RKO (cell line): Measurements from ENCODE around the gene PATE1.
"Not testable (repeated sequence)": the region's sequence is repeated elsewhere in the genome, so short reads cannot be mapped to it uniquely, and the experiment has no call there.

Experiments used
- DNase-seq: peaks from one replicate; pipeline ENCODE4 v3.0.0-alpha.2; 2016; ENCODE audit warnings: low spot score

Gene PATE1

DNA sequence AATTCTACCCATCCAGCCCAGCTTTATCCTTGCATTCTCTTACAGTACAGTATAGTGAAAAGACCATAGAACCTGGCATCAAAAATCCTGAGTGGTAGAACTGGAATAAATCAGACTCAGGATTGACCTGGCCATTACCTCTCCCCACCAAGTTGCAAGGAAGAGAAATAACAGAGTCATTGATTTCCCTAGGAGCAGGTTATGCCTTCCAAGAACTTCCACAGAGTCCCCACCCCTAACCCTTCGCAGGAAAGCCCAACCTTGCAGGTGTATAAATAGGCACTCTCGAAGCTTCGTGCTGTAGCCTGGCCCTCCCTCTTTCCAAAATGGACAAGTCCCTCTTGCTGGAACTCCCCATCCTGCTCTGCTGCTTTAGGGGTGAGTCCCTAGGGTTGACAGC is at the start of gene PATE1:
TSS of gene PATE1 (plus strand) at position 301 of the 400 bp plus-strand sequence. CDS start at position 327, 26 bp downstream.
- no peak for DNase-seq

DNA sequence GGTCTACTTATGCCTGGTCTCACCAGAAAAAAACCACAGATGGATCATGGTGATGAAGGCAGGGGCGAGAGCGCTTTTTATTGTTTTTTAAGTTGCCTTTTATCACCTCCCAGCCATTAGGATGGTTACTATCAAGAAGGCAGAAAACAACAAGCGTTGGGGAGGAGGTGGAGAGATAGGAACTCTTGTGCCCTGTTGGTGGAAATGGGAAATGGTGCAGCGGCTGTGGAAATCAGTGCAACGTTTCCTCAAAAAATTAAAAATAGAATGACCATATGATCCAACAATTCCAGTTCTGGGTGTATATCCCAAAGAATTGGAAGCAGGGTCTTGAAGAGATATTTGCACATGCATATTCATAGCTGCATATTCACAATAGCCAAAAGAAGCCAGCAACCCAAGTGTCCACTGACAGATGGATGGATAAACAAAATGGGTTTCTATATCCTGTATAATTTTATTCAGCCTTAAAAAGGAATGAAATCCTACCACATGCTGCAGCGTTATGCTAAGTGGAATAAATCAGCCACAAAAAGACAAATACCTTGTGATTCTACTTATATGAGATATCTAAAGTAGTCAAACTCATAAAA is 45.0 kb upstream of the PATE1 start:
- DNase-seq, result no peak

GRCh38 chr11:125701858-125702621 is 44.0 kb upstream of the PATE1 start:
- no peak for DNase-seq

DNA sequence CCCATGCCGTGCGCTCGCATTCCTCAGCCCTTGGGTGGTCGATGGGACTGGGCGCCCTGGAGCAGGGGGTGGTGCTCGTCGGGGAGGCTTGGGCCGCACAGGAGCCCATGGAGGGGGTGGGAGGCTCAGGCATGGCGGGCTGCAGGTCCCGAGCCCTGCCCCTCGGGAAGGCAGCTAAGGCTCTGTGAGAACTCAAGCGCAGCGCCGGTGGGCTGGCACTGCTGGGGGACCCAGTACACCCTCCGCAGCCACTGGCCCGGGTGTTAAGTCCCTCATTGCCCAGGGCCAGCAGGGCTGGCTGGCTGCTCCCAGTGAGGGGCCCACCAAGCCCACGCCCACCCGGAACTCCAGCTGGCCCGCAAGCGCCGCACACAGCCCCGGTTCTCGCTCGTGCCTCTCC is 41.4 kb upstream of the PATE1 start:
- not testable (repeated sequence) for DNase-seq

DNA sequence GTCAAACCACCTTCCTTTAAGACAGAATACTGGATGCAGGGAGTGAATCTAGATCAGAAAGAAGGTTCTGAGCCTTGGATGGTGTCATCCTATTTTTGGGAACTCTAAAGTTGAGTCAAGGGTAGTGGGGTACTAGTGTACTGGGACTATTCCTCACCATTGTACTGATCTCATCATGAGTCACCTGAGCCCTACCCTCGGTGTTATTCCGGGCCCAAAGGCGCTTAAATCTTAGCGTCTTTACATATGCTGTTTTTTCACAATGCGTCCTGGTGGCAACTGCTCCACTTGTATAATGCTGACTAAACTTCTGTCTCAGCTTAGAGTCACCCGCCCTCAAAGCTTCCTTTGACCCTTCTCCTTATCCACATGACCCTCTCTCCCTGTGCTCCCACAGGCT is 25.3 kb upstream of the PATE1 start:
- DNase-seq, result peak; percentile 83

- DNase-seq, result peak; percentile 49
Observed at GRCh38 chr11:125724125-125724524, 22.0 kb upstream of the PATE1 start.

- no peak for DNase-seq
Observed at GRCh38 chr11:125728969-125729368, 17.1 kb upstream of the PATE1 start.

- no peak for DNase-seq
Observed at GRCh38 chr11:125740617-125741016, 5.5 kb upstream of the PATE1 start.

DNA sequence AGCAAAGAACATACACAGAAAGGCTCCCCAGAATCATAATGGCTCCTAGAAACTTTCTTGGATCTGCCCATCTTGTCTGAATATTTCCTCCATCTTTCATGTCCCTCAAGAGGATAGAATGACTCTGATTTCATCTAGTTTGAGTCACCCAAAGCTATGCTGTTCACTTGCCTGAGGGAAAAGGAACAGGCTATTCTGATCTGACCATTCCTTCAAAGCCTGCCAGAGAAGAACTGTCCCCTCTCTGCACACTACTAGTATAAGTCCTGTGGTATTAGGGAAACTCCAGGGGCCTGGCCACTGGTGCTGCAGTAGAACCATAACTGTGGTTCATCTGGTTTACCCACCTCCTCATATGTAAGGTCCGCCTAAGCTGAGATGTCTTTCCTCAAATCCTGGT is 2.4 kb upstream of the PATE1 start:
- no peak for DNase-seq

GRCh38 chr11:125750629-125751028 is 4.5 kb downstream of the PATE1 start:
- DNase-seq, result no peak

DNA sequence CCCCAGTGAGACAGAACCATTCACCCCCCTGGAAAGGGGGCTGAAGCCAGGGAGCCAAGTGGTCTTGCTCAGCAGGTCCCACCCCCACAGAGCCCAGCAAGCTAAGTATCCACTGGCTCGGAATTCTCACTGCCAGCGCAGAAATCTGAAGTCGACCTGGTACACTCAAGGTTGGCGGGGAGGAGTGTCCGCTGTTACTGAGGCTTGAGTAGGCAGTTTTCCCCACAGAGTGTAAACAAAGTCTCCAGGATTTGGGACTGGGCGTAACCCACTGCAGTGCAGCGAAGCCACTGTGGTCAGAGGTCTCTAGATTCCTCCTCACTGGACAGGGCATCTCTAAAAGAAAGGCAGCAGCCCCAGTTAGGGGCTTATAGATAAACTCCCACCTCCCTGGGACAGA is 10.0 kb downstream of the PATE1 start:
- DNase-seq, result no peak

DNA sequence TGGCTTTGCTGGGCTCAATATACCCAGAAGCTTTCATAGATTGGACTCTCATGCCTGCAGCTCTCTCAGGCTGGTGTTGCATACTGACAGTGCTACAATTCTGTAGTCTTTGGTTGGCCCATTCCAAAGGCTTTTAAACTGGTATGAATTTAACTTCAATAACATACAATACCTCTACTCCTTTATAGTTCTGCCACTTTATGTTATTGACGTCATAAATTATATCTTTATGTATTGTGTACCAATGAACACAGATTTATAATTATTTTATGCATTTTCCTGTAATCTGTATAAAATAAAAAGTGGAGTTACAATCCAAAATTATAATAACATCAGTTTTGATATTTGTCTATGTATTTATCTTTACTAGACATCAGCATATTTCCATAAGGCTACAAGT is 16.4 kb downstream of the PATE1 start:
- DNase-seq, result no peak

GRCh38 chr11:125763483-125763882 is 17.4 kb downstream of the PATE1 start:
- no peak for DNase-seq

GRCh38 chr11:125766251-125766650 is 20.2 kb downstream of the PATE1 start:
- DNase-seq, result no peak

- no peak for DNase-seq
Observed at GRCh38 chr11:125768336-125769046, 22.4 kb downstream of the PATE1 start.

GRCh38 chr11:125770583-125770982 is 24.5 kb downstream of the PATE1 start:
- no peak for DNase-seq

DNA sequence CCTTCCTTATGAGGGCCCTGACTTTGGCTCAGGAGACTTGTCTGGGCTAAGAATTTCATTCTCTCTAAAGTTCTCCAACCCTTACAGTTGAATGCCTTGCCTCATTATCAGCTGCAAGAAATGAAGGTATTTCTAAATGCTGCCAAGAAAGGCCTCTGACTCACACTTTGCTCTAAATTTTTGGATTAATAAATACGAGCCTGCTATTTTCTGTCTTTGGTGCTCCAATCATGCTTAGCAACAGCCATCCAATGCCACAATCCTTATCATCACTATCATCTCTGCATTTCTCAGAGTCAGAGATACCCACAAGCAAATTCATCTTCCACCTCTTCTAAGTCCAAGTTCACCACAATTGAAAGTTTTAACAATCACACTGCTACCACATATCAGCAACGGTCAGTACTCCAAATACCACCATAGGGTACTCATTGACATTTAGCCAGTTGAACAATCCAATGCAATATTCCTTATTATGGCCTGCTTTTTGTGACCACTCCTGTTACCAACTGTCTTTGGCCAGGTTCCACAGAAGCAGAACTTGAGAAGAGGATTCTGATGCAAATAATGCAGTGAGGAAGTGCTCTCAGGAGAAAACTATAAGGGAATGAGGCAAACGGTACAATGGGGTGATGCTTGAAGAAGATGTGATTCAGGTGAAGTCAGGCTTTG is 26.9 kb downstream of the PATE1 start:
- no peak for DNase-seq

DNA sequence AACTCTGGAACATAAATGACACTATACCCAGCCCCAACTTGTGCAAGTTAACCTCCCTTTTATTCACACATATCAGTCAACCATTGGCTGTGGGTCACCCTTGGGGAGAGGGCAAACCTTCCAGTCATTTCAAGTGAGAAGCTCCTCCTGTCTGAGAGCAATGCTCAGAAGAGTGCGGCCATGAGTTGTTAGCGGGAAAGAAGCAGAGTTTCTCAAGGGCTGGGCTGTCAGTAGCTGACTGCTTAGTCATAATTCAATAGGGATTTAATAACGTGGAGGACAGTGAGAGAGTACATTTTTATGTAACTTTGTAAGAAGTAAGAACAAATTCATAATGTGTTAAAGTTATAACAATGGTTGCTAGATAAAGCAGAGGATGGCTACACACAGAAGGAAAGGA is 27.4 kb downstream of the PATE1 start:
- no peak for DNase-seq

GRCh38 chr11:125777309-125777708 is 31.2 kb downstream of the PATE1 start:
- DNase-seq, result peak; percentile 52

- DNase-seq, result no peak
Observed at GRCh38 chr11:125778728-125779127, 32.6 kb downstream of the PATE1 start, which contains the start of gene PATE2. TSS of gene PATE2 (minus strand) at chr11:125778828. CDS start at chr11:125778773, 55 bp downstream.

DNA sequence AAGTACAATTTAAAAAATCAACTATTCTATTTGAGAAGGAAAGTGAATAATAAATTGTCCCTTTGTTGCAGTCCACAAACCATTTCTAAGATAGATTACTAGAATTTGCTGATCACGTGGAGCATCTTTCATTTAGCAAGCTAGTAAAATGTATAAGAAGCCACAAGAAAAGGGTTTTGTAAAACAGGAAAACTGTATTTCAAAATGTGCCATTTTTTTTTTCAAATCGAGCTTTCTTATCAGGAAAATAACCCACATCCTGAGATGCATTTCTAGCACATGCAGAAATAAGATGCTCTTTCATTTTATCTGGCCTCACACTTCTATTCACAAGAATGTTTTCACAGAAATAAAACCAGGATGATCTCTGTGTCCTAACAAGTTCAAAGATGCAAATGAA is 38.6 kb downstream of the PATE1 start:
- DNase-seq, result no peak

GRCh38 chr11:125787827-125788226 is 41.7 kb downstream of the PATE1 start, which contains the start of gene PATE3:
TSS of gene PATE3 (plus strand) at chr11:125788127. CDS start at chr11:125788152, 25 bp downstream.
- no peak for DNase-seq
